Gastrocnemius medialis (tissue), 4 donors: ENCODE results near the gene MBNL1. TPM values are rescaled to one million over a fixed set of nuclear protein-coding genes. Genes with fewer than 3 reads are reported as not detected.

ENCODE experiments used
- ATAC-seq, 2 donors: fragments of 150-250 bp; one replicate each; pipeline ENCODE4 v1.9.1; 2016
- DNase-seq, 2 donors: peaks; one replicate each; pipeline ENCODE4 v3.0.0-alpha.2; 2019
- H3K27ac ChIP-seq, 4 donors: fragments of 200-600 bp; sonication (generic); 1 replicate in 1 of 4; 2 replicates in 3 of 4; pipeline ENCODE4 v1.5.1; 2016 to 2018; ENCODE audit warnings: mild to moderate bottlenecking in 2 of 4, moderate library complexity in 1 of 4
- H3K27me3 ChIP-seq, 3 donors: fragments of 200-600 bp; sonication (generic) in 2 of 3; 1 replicate in 1 of 3; 2 replicates in 2 of 3; pipeline versions ENCODE4 v1.5.1 to v1.6.0; 2016 to 2019; ENCODE audit warnings: mild to moderate bottlenecking in 1 of 3, moderate library complexity in 1 of 3
- H3K36me3 ChIP-seq, 2 donors: fragments of 200-600 bp; sonication (generic) in 1 of 2; one replicate each; pipeline ENCODE4 v1.5.1; 2017 to 2018
- H3K4me1 ChIP-seq, 2 donors: fragments of 200-600 bp; sonication (generic) in 1 of 2; one replicate each; pipeline ENCODE4 v1.5.1; 2016 to 2017; ENCODE audit warnings: mild to moderate bottlenecking in 2 of 2
- H3K4me3 ChIP-seq, 4 donors: fragments of 200-600 bp; sonication (generic) in 3 of 4; 1 replicate in 1 of 4; 2 replicates in 3 of 4; pipeline ENCODE4 v1.5.1; 2016 to 2019; ENCODE audit warnings: mild to moderate bottlenecking in 2 of 4
- H3K9me3 ChIP-seq, 3 donors: fragments of 200-600 bp; sonication (generic) in 2 of 3; 1 replicate in 1 of 3; 2 replicates in 2 of 3; pipeline ENCODE4 v1.5.1; 2016 to 2019
- POLR2A ChIP-seq, 2 donors: fragments of 450-650 bp; IDR thresholded peaks; one replicate each; pipeline ENCODE4 v1.6.1; 2017; ENCODE audit warnings: antibody characterized with exemption in 2 of 2, mild to moderate bottlenecking in 2 of 2, moderate library complexity in 2 of 2
- in situ Hi-C, 4 donors: fragments of 200-750 bp; cut with MboI; loops; one replicate each; pipeline versions ENCODE4 v1.15.0 to v1.8.0; 2017; ENCODE audit warnings: low sequenced_read_pairs in 4 of 4
- intact Hi-C: fragments of 100-400 bp; cut with DNase I; formaldehyde crosslinking; loops from one replicate; pipeline ENCODE4 v1.15.1; 2023; ENCODE audit warnings: low total_unique reads
- total RNA-seq, 4 donors: library from RNA; depleted of rRNA; stranded (reverse); fragments of >200 nt; gene quantifications; one replicate each; pipeline versions ENCODE4 v1.1.0 to v1.2.3, GENCODE V29; 2016
- TF ChIP-seq, protein P1 (sequence below), 5 experiments: fragments of 450-650 bp in 3 of 5; fragments of 200-600 bp in 2 of 5; sonication (generic) in 2 of 5; IDR thresholded peaks in 4 of 5; conservative IDR thresholded peaks in 1 of 5; 1 replicate in 4 of 5; 2 replicates in 1 of 5; pipeline ENCODE4 v1.5.1; 2016 to 2019; ENCODE audit warnings: antibody characterized with exemption in 5 of 5, mild to moderate bottlenecking in 3 of 5, moderate library complexity in 3 of 5

MBNL1 gene
- total RNA-seq, 4 donors from 2014 or later: 519 to 597 (median 557) TPM

GRCh38 chr3:152257563-152258035, 11.1 kb upstream of the MBNL1 start:
- ATAC-seq (no peak), DNase-seq (no peak)
- H3K9me3 ChIP-seq: no peaks in the 10 kb centered on the region
- in situ Hi-C loops (loop anchor here in 1 of 4 donors (25.0 kb wide), 1 partner anchor 180 kb away; no protein-coding TSS in a partner anchor), intact Hi-C loops (loop anchor here (5.0 to 10.0 kb wide), 3 partner anchors 35 to 297 kb away; no protein-coding TSS in a partner anchor)
- H3K27me3 ChIP-seq: no peaks in the 10 kb centered on the region
- H3K4me3 ChIP-seq: no peak overlapping the region
- H3K27ac ChIP-seq: peak overlapping the region; percentile 76 to 88 (median 80)
- H3K4me1 ChIP-seq: peaks cover 15 to 23% of the 10 kb centered on the region in 2 donors
- TF ChIP-seq POLR2A (IDR thresholded peaks at IDR 0.05): no peak
- TF ChIP-seq, protein P1, sequence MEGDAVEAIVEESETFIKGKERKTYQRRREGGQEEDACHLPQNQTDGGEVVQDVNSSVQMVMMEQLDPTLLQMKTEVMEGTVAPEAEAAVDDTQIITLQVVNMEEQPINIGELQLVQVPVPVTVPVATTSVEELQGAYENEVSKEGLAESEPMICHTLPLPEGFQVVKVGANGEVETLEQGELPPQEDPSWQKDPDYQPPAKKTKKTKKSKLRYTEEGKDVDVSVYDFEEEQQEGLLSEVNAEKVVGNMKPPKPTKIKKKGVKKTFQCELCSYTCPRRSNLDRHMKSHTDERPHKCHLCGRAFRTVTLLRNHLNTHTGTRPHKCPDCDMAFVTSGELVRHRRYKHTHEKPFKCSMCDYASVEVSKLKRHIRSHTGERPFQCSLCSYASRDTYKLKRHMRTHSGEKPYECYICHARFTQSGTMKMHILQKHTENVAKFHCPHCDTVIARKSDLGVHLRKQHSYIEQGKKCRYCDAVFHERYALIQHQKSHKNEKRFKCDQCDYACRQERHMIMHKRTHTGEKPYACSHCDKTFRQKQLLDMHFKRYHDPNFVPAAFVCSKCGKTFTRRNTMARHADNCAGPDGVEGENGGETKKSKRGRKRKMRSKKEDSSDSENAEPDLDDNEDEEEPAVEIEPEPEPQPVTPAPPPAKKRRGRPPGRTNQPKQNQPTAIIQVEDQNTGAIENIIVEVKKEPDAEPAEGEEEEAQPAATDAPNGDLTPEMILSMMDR (IDR thresholded peaks at IDR 0.05 in 4 of 5, conservative IDR thresholded peaks at IDR 0.05 in 1 of 5): no peak
- no peaks in the 10 kb centered on the region for H3K36me3 ChIP-seq

DNA sequence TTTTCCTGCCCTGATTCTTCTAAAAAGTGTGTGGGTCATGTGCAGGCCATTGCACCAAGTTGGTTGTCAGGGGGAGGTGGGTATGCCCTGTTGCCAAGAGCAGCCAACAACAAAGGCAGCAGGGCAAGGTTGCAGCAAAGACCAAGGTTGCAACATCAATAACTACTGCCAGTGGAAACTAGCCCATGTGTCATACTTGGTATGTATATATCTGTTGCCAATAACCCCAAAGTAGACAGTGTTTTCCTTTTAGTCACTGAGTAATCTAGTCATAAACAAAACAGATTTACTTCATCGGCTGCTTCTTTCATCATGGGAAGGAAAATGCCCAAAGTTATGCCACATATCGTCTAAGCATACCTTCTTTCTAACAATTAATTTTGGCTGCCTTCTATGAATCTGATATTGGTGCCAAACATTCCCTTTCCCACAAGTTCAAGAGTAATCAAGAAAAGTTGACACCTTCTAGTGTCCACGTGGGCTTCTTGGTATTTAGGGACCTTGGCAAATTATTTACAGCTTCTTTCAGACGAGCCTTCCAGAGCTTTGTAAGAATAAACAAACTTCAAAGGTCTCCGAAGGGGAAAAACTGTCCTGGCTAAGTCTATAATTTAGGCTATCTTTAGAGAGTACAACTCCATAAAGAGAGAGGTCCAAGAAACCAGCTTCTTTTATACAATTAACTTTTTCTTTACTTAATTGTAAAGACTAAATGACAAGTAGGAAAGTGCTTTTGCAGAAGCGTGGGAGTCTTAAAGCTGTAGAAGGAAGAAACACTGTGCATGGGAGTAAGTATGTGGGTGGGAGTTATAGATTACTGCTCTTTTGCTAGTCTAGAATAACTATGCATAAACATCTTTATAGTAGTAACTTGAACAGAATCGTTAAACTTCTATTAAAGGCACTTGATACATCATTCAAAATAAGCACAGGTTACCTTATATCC, 10.0 kb upstream of the MBNL1 start:
- H3K27ac ChIP-seq: peak overlapping the region; percentile 76 to 88 (median 80)
- no peaks in the 10 kb centered on the region for H3K27me3 ChIP-seq
- peak overlapping the region in 3 of 4 donors; percentile 22 to 34 (median 28) for H3K4me3 ChIP-seq
- TF ChIP-seq, protein P1 (IDR thresholded peaks at IDR 0.05 in 4 of 5, conservative IDR thresholded peaks at IDR 0.05 in 1 of 5): peak in 1 of 5 experiments; percentile 19
- TF ChIP-seq POLR2A (IDR thresholded peaks at IDR 0.05): no peak
- DNase-seq (peak; percentile 68 to 75), ATAC-seq (peak; percentile 91 to 97)
- no peaks in the 10 kb centered on the region for H3K9me3 ChIP-seq
- peaks cover 13 to 23% of the 10 kb centered on the region in 2 donors for H3K4me1 ChIP-seq
- intact Hi-C loops (loop anchor here (5.0 to 10.0 kb wide), 3 partner anchors 36 to 296 kb away; no protein-coding TSS in a partner anchor), in situ Hi-C loops (loop anchor here in 1 of 4 donors (25.0 kb wide), 1 partner anchor 179 kb away; no protein-coding TSS in a partner anchor)
- H3K36me3 ChIP-seq: no peaks in the 10 kb centered on the region

- no peak for ATAC-seq
- peak overlapping the region in 1 of 4 donors; percentile 28 for H3K4me3 ChIP-seq
- no peak for DNase-seq
- no peaks in the 10 kb centered on the region for H3K9me3 ChIP-seq
- H3K27me3 ChIP-seq: no peaks in the 10 kb centered on the region
- peak overlapping the region; percentile 76 to 88 (median 80) for H3K27ac ChIP-seq
- H3K36me3 ChIP-seq: no peaks in the 10 kb centered on the region
- TF ChIP-seq, protein P1 (IDR thresholded peaks at IDR 0.05 in 4 of 5, conservative IDR thresholded peaks at IDR 0.05 in 1 of 5): no peak
- no peak for TF ChIP-seq POLR2A (IDR thresholded peaks at IDR 0.05)
- intact Hi-C loops: loop anchor here (5.0 to 10.0 kb wide), 3 partner anchors 37 to 295 kb away; no protein-coding TSS in a partner anchor
- H3K4me1 ChIP-seq: peaks cover 11 to 27% of the 10 kb centered on the region in 2 donors
- in situ Hi-C loops: loop anchor here in 1 of 4 donors (25.0 kb wide), 1 partner anchor 178 kb away; no protein-coding TSS in a partner anchor
These were observed 9.3 kb upstream of the MBNL1 start for GRCh38 chr3:152259468-152259867.

DNA sequence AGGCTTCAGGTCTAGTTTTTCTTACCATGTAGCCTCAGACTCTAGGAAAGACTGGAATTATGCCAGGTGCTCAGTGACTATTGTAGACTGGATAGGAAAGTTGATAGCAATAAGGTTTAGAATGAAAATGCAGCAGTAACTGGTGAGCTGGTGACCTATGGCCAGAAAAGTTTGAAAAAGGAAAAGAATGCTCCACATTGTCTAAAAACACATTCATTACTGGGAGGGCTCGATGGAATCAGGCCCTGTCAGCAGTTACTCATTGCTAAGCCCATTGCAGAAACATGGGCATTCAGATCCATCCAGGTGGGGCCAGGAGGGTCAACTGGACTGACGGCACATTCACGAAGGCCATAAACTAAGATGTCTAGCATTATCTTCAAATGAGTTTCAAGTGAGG, 8.7 kb upstream of the MBNL1 start:
- H3K27ac ChIP-seq: peak overlapping the region in 3 of 4 donors; percentile 76 to 81 (median 80)
- in situ Hi-C loops (loop anchor here in 2 of 4 donors (10.0 to 25.0 kb wide), 2 partner anchors 177 to 185 kb away; no protein-coding TSS in a partner anchor), intact Hi-C loops (loop anchor here (10.0 kb wide), 1 partner anchor 185 kb away; no protein-coding TSS in a partner anchor)
- H3K4me1 ChIP-seq: peaks cover 12 to 32% of the 10 kb centered on the region in 2 donors
- no peak overlapping the region for H3K4me3 ChIP-seq
- no peak for ATAC-seq
- H3K36me3 ChIP-seq: no peaks in the 10 kb centered on the region
- DNase-seq: no peak
- no peaks in the 10 kb centered on the region for H3K27me3 ChIP-seq
- TF ChIP-seq POLR2A (IDR thresholded peaks at IDR 0.05): no peak
- no peaks in the 10 kb centered on the region for H3K9me3 ChIP-seq
